Anterior cingulate cortex (tissue), 58 donors: Measurements from ENCODE around the gene PIP5K1C.

Experiments used
- DNase-seq, 58 donors: peaks; one replicate each; lab custom pipeline; 2025; lab: John Stamatoyannopoulos, UW

The PIP5K1C gene

GRCh38 chr19:3695986-3696659, 4.1 kb downstream of the PIP5K1C start:
- no peak for DNase-seq

GRCh38 chr19:3695124-3695733, 5.0 kb downstream of the PIP5K1C start:
- no peak for DNase-seq

GRCh38 chr19:3694361-3695123, 5.7 kb downstream of the PIP5K1C start:
- no peak for DNase-seq

- DNase-seq: no peak
Observed at GRCh38 chr19:3693025-3693925, 7.0 kb downstream of the PIP5K1C start.

- DNase-seq: no peak
Observed at GRCh38 chr19:3692141-3693024, 7.9 kb downstream of the PIP5K1C start.

GRCh38 chr19:3691726-3692125, 8.5 kb downstream of the PIP5K1C start:
- DNase-seq: no peak

GRCh38 chr19:3691372-3691716, 8.9 kb downstream of the PIP5K1C start:
- no peak for DNase-seq

- no peak for DNase-seq
Observed at GRCh38 chr19:3690551-3691371, 9.5 kb downstream of the PIP5K1C start.

GRCh38 chr19:3687774-3688706, 12.2 kb downstream of the PIP5K1C start:
- DNase-seq: no peak

- DNase-seq: no peak
Observed at GRCh38 chr19:3687393-3687773, 12.9 kb downstream of the PIP5K1C start.

- no peak for DNase-seq
Observed at GRCh38 chr19:3684817-3685410, 15.4 kb downstream of the PIP5K1C start.

- peak in 6 of 58 donors; percentile 4 to 39 (median 22) for DNase-seq
Observed at GRCh38 chr19:3684054-3684816, 16.0 kb downstream of the PIP5K1C start.

- DNase-seq: no peak
Observed at GRCh38 chr19:3683405-3684053, 16.7 kb downstream of the PIP5K1C start.

- DNase-seq: no peak
Observed at GRCh38 chr19:3682741-3683404, 17.4 kb downstream of the PIP5K1C start.

GRCh38 chr19:3682286-3682685, 18.0 kb downstream of the PIP5K1C start:
- no peak for DNase-seq
